ENCODE data around the gene CHST12. TPM values are rescaled to one million over a fixed set of nuclear protein-coding genes. Genes with fewer than 3 reads are reported as not detected.
"Not testable (repeated sequence)": the region's sequence is repeated elsewhere in the genome, so short reads cannot be mapped to it uniquely, and the experiment has no call there.

Gene CHST12
- total RNA-seq, 1 donor from 2014 or later = 29.2 TPM

GRCh38 chr7:2373646-2374045 lies 29.8 kb upstream of the CHST12 start:
- ATAC-seq (no peak), DNase-seq (no peak)
- TF ChIP-seq CTCF (IDR thresholded peaks at IDR 0.05) = no peak
- Histone ChIP-seq H3K4me3 (no peak overlapping the region), H3K36me3 (peaks cover 92% of the 10 kb centered on the region), H3K27me3 (ENCODE audit: low read depth) (no peaks in the 10 kb centered on the region), H3K27ac (no peak overlapping the region), H3K4me1 (no peaks in the 10 kb centered on the region), H3K9me3 (no peaks in the 10 kb centered on the region)
- intact Hi-C loops (cut with DNase I) = no loop called here

GRCh38 chr7:2374401-2374800 lies 29.0 kb upstream of the CHST12 start:
- no peak overlapping the region for H3K27ac ChIP-seq
- ATAC-seq (no peak), DNase-seq (no peak)
- no peaks in the 10 kb centered on the region for H3K4me1 ChIP-seq
- H3K9me3 ChIP-seq = no peaks in the 10 kb centered on the region
- intact Hi-C loops (cut with DNase I) = no loop called here
- H3K4me3 ChIP-seq = no peak overlapping the region
- no peak for TF ChIP-seq CTCF (IDR thresholded peaks at IDR 0.05)
- H3K27me3 ChIP-seq (ENCODE audit: low read depth) = no peaks in the 10 kb centered on the region
- H3K36me3 ChIP-seq = peaks cover 92% of the 10 kb centered on the region

GRCh38 chr7:2374830-2375728 lies 28.3 kb upstream of the CHST12 start:
- no peak for ATAC-seq

GRCh38 chr7:2376351-2377154 lies 26.9 kb upstream of the CHST12 start:
- DNase-seq (no peak), ATAC-seq (no peak)
- Histone ChIP-seq H3K9me3 (no peaks in the 10 kb centered on the region), H3K4me3 (no peak overlapping the region), H3K4me1 (no peaks in the 10 kb centered on the region), H3K27ac (no peak overlapping the region), H3K27me3 (ENCODE audit: low read depth) (no peaks in the 10 kb centered on the region), H3K36me3 (peaks cover 92% of the 10 kb centered on the region)
- intact Hi-C loops (cut with DNase I) = no loop called here
- TF ChIP-seq CTCF (IDR thresholded peaks at IDR 0.05) = no peak

More at GRCh38 chr7:2374830-2375728, 28.3 kb upstream of the CHST12 start:
- no peaks in the 10 kb centered on the region for H3K9me3 ChIP-seq
- no peaks in the 10 kb centered on the region for H3K27me3 ChIP-seq (ENCODE audit: low read depth)
- no peak for DNase-seq
- no peak for TF ChIP-seq CTCF (IDR thresholded peaks at IDR 0.05)
- H3K36me3 ChIP-seq = peaks cover 92% of the 10 kb centered on the region
- intact Hi-C loops (cut with DNase I) = no loop called here
- no peak overlapping the region for H3K27ac ChIP-seq
- H3K4me3 ChIP-seq = no peak overlapping the region
- H3K4me1 ChIP-seq = no peaks in the 10 kb centered on the region

GRCh38 chr7:2377492-2377891 lies 25.9 kb upstream of the CHST12 start:
- ATAC-seq; H3K27ac ChIP-seq; H3K9me3 ChIP-seq; H3K4me1 ChIP-seq; intact Hi-C loops (cut with DNase I); H3K4me3 ChIP-seq; DNase-seq; H3K27me3 ChIP-seq (ENCODE audit: low read depth): not testable (repeated sequence)
- H3K36me3 ChIP-seq = peaks cover 92% of the 10 kb centered on the region

GRCh38 chr7:2378125-2378524 lies 25.3 kb upstream of the CHST12 start:
- ATAC-seq; H3K27ac ChIP-seq; H3K4me1 ChIP-seq; H3K4me3 ChIP-seq; intact Hi-C loops (cut with DNase I); DNase-seq; H3K9me3 ChIP-seq; H3K27me3 ChIP-seq (ENCODE audit: low read depth): not testable (repeated sequence)
- H3K36me3 ChIP-seq = peaks cover 89% of the 10 kb centered on the region
